Colonic mucosa (tissue), 4 donors: ENCODE measurements around the gene NLRP5. TPM values are rescaled to one million over a fixed set of nuclear protein-coding genes. Genes with fewer than 3 reads are reported as not detected.

Experiments
- DNase-seq: peaks from one replicate; pipeline ENCODE4 v3.0.0-alpha.2; 2020
- H3K27ac ChIP-seq: fragments of 200-600 bp; one replicate; pipeline ENCODE4 v1.8.0; 2021
- H3K27me3 ChIP-seq: fragments of 200-600 bp; one replicate; pipeline ENCODE4 v1.8.0; 2021
- H3K36me3 ChIP-seq: fragments of 200-600 bp; one replicate; pipeline ENCODE4 v1.8.0; 2021
- H3K4me1 ChIP-seq: fragments of 200-600 bp; one replicate; pipeline ENCODE4 v1.8.0; 2021; ENCODE audit warnings: mild to moderate bottlenecking
- H3K4me3 ChIP-seq: fragments of 200-600 bp; one replicate; pipeline ENCODE4 v1.8.0; 2021
- H3K9ac ChIP-seq, 2 donors: one replicate each; pipeline ENCODE4 v1.7.0; 2013; ENCODE audit warnings: control low read depth in 2 of 2, low read depth in 2 of 2, low read length in 2 of 2
- H3K9me3 ChIP-seq: fragments of 200-600 bp; one replicate; pipeline ENCODE4 v1.8.0; 2021
- intact Hi-C: fragments of 100-400 bp; cut with DNase I; formaldehyde crosslinking; loops from one replicate; pipeline ENCODE4 v1.14.1; 2022
- total RNA-seq, 2 donors: library from RNA; stranded (reverse); fragmentation: NEBNext Ultra II Directional in 1 of 2; extraction: Animal tissue kit (Norgen Biotek cat#: 25700) in 1 of 2; gene quantifications; one replicate each; pipeline ENCODE4 v1.2.1, GENCODE V29; 2021
- TF ChIP-seq, protein P1 (sequence below): fragments of 200-600 bp; IDR thresholded peaks from one replicate; pipeline ENCODE4 v1.8.0; 2022; ENCODE audit warnings: antibody characterized with exemption, mild to moderate bottlenecking
- donor health status: healthy.
- donor health status: DM: no; HTN: no; CAD: no.
- donor health status: DM: no; HTN: no; CAD: no.

Gene NLRP5
- total RNA-seq, 2 donors from 2014 or later, result not detected

DNA sequence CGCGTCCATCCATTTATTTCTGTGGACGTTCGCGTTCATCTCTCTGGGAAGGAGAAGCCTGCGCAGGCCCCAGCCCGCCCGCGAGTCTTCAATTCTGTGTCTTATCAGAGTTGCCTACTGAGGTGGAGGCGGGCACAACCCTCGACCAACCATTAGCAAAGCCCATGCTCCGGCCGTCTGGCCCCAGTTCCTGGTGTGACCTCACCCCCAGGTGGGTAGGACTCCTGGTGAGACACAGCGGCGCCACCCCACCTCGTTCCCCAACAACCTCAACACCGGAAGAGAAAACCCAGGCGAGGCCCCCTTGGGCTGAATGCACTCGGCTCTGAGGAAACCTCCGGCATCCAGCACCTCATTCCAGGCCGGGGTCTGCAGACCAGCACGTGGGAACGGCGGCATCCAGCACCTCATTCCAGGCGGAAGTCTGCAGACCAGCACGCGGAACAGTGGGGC is 119.8 kb downstream of the NLRP5 start:
- H3K27me3 ChIP-seq, result no peaks in the 10 kb centered on the region
- no peaks in the 10 kb centered on the region for H3K36me3 ChIP-seq
- TF ChIP-seq, protein P1, sequence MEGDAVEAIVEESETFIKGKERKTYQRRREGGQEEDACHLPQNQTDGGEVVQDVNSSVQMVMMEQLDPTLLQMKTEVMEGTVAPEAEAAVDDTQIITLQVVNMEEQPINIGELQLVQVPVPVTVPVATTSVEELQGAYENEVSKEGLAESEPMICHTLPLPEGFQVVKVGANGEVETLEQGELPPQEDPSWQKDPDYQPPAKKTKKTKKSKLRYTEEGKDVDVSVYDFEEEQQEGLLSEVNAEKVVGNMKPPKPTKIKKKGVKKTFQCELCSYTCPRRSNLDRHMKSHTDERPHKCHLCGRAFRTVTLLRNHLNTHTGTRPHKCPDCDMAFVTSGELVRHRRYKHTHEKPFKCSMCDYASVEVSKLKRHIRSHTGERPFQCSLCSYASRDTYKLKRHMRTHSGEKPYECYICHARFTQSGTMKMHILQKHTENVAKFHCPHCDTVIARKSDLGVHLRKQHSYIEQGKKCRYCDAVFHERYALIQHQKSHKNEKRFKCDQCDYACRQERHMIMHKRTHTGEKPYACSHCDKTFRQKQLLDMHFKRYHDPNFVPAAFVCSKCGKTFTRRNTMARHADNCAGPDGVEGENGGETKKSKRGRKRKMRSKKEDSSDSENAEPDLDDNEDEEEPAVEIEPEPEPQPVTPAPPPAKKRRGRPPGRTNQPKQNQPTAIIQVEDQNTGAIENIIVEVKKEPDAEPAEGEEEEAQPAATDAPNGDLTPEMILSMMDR, result no peak
- peaks cover 37% of the 10 kb centered on the region for H3K4me1 ChIP-seq
- no peaks in the 10 kb centered on the region for H3K9me3 ChIP-seq
- peak overlapping the region; percentile 31 to 85 for H3K9ac ChIP-seq
- intact Hi-C loops, result loop anchor here (5.0 kb wide), 1 partner anchor 36 kb away; the partner anchor contains the start of gene ZNF444
- DNase-seq, result peak; percentile 80
- peak overlapping the region; percentile 75 for H3K27ac ChIP-seq
- no peak overlapping the region for H3K4me3 ChIP-seq

GRCh38 chr19:56106993-56107392 is 120.4 kb downstream of the NLRP5 start:
- H3K27ac ChIP-seq, result peak overlapping the region; percentile 75
- H3K4me1 ChIP-seq, result peaks cover 43% of the 10 kb centered on the region
- H3K9me3 ChIP-seq, result no peaks in the 10 kb centered on the region
- DNase-seq, result no peak
- no peaks in the 10 kb centered on the region for H3K27me3 ChIP-seq
- H3K36me3 ChIP-seq, result no peaks in the 10 kb centered on the region
- TF ChIP-seq, protein P1, result no peak
- H3K4me3 ChIP-seq, result no peak overlapping the region
- H3K9ac ChIP-seq, result peak overlapping the region in 1 of 2 donors; percentile 85
- intact Hi-C loops, result loop anchor here (5.0 kb wide), 1 partner anchor 35 kb away; the partner anchor contains the start of gene ZNF444

DNA sequence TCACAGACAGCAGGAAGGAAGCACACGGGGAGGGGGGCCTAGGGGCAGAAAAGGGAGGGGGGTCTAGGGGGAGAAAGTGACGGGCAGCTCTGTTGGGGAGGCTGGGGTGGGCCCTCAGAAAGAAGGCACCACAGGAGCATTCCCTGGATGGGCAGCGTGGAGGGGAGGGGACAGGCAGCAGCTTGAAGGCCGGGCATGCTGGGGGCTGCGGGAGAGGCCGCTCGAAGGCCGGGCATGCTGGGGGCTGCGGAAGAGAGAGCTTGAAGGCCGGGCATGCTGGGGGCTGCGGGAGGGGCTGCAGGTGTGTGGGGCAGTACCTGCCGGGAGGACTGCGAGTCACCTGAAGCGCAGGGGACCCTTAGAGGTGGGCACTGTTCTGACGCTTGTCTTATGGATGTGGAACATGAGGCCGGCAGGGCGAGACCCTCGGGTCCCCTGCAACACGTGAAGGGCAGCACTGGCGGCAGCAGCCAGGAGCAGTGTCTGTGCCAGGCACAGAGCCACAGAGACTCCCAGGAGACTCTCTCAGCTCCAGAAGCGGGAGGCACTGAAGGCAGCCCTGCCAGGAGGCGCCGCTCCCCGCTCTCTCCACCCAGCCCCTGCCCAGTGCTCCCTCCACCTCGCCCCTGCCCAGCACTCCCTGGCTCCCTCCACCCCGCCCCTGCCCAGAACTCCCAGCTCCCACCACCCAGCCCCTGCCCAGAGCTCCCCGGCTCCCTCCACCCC is 121.2 kb downstream of the NLRP5 start:
- Histone ChIP-seq H3K9ac (peak overlapping the region in 1 of 2 donors; percentile 85), H3K4me3 (no peak overlapping the region), H3K27ac (no peak overlapping the region), H3K4me1 (peaks cover 44% of the 10 kb centered on the region), H3K36me3 (no peaks in the 10 kb centered on the region), H3K9me3 (no peaks in the 10 kb centered on the region), H3K27me3 (no peaks in the 10 kb centered on the region)
- no peak for DNase-seq
- intact Hi-C loops, result loop anchor here (5.0 kb wide), 1 partner anchor 35 kb away; the partner anchor contains the start of gene ZNF444
- TF ChIP-seq, protein P1, result no peak

DNA sequence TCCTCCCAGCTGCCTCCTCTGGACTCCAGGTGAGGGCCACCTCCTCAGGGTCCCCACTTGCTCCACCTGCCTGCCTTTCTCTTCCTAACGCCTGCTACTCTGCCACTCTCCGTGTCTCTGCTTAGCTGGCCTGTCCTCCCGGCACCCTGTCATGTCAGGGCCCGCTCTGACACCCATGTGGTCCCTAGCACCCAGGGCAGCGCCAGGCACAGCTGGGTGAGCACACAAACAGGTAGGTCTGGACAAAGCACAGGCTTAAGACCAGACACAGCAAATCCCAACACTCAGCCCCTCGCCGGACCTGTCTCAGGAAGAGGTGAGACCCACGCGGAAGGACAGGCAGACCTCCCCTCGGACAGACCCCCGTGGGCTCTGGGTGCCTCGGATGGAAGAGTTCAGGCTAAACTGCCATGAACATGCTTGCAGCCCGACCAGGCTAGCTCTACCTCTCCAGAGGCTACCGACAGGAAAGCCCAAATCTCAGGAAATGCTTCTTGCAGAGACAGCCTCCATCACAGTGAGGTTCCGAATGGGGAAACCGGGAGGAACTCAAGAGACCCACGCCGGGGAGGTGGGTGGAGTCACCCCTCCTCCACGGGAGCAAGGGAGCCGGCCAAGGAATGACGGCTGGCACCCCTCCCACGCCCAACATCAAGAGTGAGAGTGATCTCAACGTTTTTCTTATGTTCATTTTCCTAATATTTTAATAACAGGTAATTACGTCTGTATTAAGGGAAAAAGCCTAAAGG is 122.0 kb downstream of the NLRP5 start:
- no peaks in the 10 kb centered on the region for H3K9me3 ChIP-seq
- DNase-seq, result no peak
- no peak overlapping the region for H3K4me3 ChIP-seq
- TF ChIP-seq, protein P1, result no peak
- peak overlapping the region; percentile 21 for H3K27ac ChIP-seq
- H3K9ac ChIP-seq, result peak overlapping the region; percentile 4 to 65
- intact Hi-C loops, result loop anchor here (5.0 kb wide), 1 partner anchor 34 kb away; the partner anchor contains the start of gene ZNF444
- H3K27me3 ChIP-seq, result no peaks in the 10 kb centered on the region
- no peaks in the 10 kb centered on the region for H3K36me3 ChIP-seq
- peaks cover 48% of the 10 kb centered on the region for H3K4me1 ChIP-seq

DNA sequence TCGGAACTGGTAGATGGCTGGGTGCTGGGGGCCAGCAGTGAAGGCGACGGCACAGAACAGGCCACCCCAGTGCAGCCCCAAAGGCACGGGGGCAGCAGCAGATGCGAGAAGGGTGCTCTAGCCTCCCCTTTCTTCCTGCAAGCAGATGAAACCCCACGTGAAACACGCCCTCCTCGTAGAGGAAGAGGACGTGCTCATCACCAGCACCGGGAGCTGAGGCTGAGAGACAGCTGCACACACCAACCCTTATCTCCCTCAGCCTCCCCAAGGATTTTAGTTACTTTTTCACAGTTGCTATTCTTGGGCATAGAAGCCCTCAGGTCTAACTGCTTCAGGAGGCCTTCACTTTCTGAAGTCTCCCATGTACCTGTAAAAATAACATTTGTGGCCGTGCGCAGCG is 122.7 kb downstream of the NLRP5 start:
- H3K4me3 ChIP-seq, result no peak overlapping the region
- no peak for DNase-seq
- H3K27me3 ChIP-seq, result no peaks in the 10 kb centered on the region
- TF ChIP-seq, protein P1, result no peak
- intact Hi-C loops, result loop anchor here (5.0 kb wide), 1 partner anchor 33 kb away; the partner anchor contains the start of gene ZNF444
- no peaks in the 10 kb centered on the region for H3K9me3 ChIP-seq
- H3K27ac ChIP-seq, result no peak overlapping the region
- H3K36me3 ChIP-seq, result no peaks in the 10 kb centered on the region
- H3K9ac ChIP-seq, result peak overlapping the region in 1 of 2 donors; percentile 65
- H3K4me1 ChIP-seq, result peaks cover 49% of the 10 kb centered on the region
